Progenitor cell of endocrine pancreas (in vitro differentiated cells): ENCODE measurements around the gene TPD52L1. TPM values are rescaled to one million over a fixed set of nuclear protein-coding genes. Genes with fewer than 3 reads are reported as not detected.

Source experiments
- DNase-seq: peaks from one replicate; pipeline ENCODE4 v3.0.0; 2021; ENCODE audit warnings: low spot score; ENCODE audit not compliant: unreplicated experiment
- H3K27ac Mint-ChIP-seq: 2 replicates; pipeline ENCODE4 v1.8.0; 2021; ENCODE audit warnings: mild to moderate bottlenecking, moderate library complexity, mixed read lengths
- H3K27me3 Mint-ChIP-seq: 2 replicates; pipeline ENCODE4 v1.8.0; 2021; ENCODE audit warnings: mixed read lengths
- H3K36me3 Mint-ChIP-seq: 2 replicates; pipeline ENCODE4 v1.8.0; 2022; ENCODE audit warnings: mixed read lengths; ENCODE audit not compliant: insufficient read depth
- H3K4me1 Mint-ChIP-seq: 2 replicates; pipeline ENCODE4 v1.8.0; 2021; ENCODE audit warnings: low read depth, mixed read lengths
- H3K4me3 Mint-ChIP-seq: 2 replicates; pipeline ENCODE4 v1.8.0; 2021; ENCODE audit warnings: low read depth, mild to moderate bottlenecking, moderate library complexity, mixed read lengths
- H3K9me3 Mint-ChIP-seq: 2 replicates; pipeline ENCODE4 v1.8.0; 2021; ENCODE audit warnings: low read depth, mixed read lengths
- total RNA-seq: library from RNA; stranded (reverse); gene quantifications from 2 replicates; pipeline ENCODE4 v1.2.1, GENCODE V29; 2021
- TF ChIP-seq, protein P1 (sequence below): fragments of 200-600 bp; sonication (generic); IDR thresholded peaks from one replicate; pipeline ENCODE4 v1.5.0; 2021; ENCODE audit warnings: antibody characterized with exemption, mild to moderate bottlenecking; ENCODE audit not compliant: unreplicated experiment

TPD52L1 gene
- total RNA-seq, 1 donor from 2014 or later: 33.8 TPM

DNA sequence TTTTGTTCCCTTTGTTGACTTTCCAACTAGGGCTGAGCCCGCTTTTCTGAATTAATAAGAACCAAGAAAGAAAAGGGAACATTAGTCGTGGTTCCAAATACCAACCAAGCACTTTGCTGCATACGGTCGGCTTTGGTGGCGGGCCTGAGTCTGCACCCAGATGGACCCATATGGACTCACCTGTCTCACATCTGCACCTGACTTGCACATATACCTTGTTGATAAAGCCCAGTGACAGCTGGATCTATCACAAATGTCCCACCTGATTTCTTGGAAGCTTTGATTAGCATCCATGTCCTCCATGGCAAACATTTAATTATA, 39.0 kb downstream of the TPD52L1 start:
- H3K4me1 Mint-ChIP-seq: peaks cover 13% of the 10 kb centered on the region
- no peak overlapping the region for H3K27ac Mint-ChIP-seq
- no peaks in the 10 kb centered on the region for H3K36me3 Mint-ChIP-seq
- TF ChIP-seq, protein P1, sequence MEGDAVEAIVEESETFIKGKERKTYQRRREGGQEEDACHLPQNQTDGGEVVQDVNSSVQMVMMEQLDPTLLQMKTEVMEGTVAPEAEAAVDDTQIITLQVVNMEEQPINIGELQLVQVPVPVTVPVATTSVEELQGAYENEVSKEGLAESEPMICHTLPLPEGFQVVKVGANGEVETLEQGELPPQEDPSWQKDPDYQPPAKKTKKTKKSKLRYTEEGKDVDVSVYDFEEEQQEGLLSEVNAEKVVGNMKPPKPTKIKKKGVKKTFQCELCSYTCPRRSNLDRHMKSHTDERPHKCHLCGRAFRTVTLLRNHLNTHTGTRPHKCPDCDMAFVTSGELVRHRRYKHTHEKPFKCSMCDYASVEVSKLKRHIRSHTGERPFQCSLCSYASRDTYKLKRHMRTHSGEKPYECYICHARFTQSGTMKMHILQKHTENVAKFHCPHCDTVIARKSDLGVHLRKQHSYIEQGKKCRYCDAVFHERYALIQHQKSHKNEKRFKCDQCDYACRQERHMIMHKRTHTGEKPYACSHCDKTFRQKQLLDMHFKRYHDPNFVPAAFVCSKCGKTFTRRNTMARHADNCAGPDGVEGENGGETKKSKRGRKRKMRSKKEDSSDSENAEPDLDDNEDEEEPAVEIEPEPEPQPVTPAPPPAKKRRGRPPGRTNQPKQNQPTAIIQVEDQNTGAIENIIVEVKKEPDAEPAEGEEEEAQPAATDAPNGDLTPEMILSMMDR: peak; percentile 2
- no peak overlapping the region for H3K4me3 Mint-ChIP-seq
- no peak for DNase-seq
- no peaks in the 10 kb centered on the region for H3K27me3 Mint-ChIP-seq
- H3K9me3 Mint-ChIP-seq: peaks cover 2% of the 10 kb centered on the region

DNA sequence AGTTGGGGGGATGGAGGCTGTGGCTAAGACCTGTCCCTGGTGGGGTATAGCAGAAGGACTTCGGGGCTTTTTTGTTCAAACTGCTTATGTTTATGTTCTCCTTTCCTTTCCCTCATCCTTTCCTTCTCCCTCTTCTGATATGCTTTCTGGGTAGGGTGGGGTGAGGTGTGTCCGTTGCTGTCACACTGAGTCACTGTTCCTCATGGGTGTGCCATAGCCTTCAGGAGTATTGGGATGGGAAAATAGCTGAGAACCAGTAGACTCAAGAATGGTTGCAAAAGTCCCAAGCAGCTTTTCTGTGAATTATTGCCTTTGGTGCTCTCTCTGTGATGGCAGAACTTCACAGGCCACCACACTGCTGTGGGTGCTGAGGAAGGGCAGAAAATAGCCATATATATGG, 39.6 kb downstream of the TPD52L1 start:
- TF ChIP-seq, protein P1: no peak
- no peak overlapping the region for H3K4me3 Mint-ChIP-seq
- no peak for DNase-seq
- peaks cover 2% of the 10 kb centered on the region for H3K9me3 Mint-ChIP-seq
- H3K4me1 Mint-ChIP-seq: peaks cover 17% of the 10 kb centered on the region
- no peak overlapping the region for H3K27ac Mint-ChIP-seq
- no peaks in the 10 kb centered on the region for H3K36me3 Mint-ChIP-seq
- no peaks in the 10 kb centered on the region for H3K27me3 Mint-ChIP-seq

DNA sequence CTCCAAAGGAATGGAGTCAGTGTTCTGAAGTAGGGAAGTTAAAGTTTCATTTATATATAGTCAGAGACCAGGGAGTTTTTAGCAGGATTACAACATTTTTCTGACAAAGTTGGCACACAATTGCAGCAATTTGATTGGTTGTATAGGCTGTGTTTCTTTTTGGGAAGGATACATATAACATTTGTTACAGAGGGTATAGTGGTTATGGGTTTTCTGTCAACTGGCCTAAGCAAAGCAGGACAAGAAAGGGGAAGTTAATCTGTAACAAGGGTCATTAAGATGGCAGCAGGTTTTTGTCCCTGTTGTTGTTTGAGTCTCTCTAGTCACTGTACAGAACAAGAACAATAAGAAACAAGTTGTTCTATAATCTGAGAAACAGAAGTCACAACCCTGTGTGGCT, 41.4 kb downstream of the TPD52L1 start:
- no peak overlapping the region for H3K27ac Mint-ChIP-seq
- H3K4me3 Mint-ChIP-seq: no peak overlapping the region
- H3K36me3 Mint-ChIP-seq: no peaks in the 10 kb centered on the region
- no peaks in the 10 kb centered on the region for H3K27me3 Mint-ChIP-seq
- no peak for DNase-seq
- H3K9me3 Mint-ChIP-seq: peaks cover 2% of the 10 kb centered on the region
- TF ChIP-seq, protein P1: no peak
- peaks cover 17% of the 10 kb centered on the region for H3K4me1 Mint-ChIP-seq

DNA sequence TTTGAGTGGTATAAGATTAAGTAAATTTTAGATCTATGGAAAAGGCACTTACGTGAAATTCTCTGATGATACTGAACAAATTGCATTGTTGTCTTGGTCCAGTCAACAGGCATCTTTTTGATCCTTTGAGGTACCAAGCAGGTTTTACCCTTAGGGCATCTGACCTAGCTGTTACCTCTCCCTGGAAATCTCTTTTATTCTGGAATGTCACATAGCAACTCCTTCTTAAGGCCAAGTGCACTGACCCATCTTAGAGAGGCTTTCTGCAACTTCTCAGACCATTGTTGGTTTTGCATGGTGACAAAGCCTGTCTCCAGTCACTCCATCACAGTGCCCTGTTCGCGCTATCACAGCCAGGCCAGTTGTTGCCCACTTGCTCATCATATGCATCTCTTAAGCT, 42.0 kb downstream of the TPD52L1 start:
- DNase-seq: no peak
- H3K36me3 Mint-ChIP-seq: no peaks in the 10 kb centered on the region
- TF ChIP-seq, protein P1: no peak
- H3K4me3 Mint-ChIP-seq: no peak overlapping the region
- no peaks in the 10 kb centered on the region for H3K27me3 Mint-ChIP-seq
- peak overlapping the region; percentile 8 for H3K27ac Mint-ChIP-seq
- peaks cover 17% of the 10 kb centered on the region for H3K4me1 Mint-ChIP-seq
- H3K9me3 Mint-ChIP-seq: peaks cover 2% of the 10 kb centered on the region

DNA sequence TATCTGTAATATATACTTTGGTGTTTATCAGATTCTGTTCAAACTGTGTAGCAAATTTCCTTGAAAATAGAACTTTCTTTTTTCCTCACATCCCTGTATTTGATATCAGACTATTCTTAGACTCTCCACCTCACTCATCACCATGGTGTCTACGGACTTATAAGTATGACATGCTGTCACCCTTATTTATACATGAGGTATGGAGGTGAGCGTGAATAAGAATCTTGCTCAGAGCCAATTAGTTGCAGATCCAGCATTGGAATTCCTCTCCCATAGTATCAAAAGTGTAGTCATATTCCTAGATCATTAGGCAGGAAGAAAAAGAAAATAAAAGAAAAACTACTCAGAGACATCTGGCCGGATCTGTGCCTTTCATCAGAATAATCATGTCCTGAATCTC, 43.0 kb downstream of the TPD52L1 start:
- H3K27me3 Mint-ChIP-seq: no peaks in the 10 kb centered on the region
- H3K27ac Mint-ChIP-seq: no peak overlapping the region
- H3K4me1 Mint-ChIP-seq: peaks cover 18% of the 10 kb centered on the region
- peaks cover 2% of the 10 kb centered on the region for H3K9me3 Mint-ChIP-seq
- TF ChIP-seq, protein P1: no peak
- H3K4me3 Mint-ChIP-seq: no peak overlapping the region
- no peak for DNase-seq
- no peaks in the 10 kb centered on the region for H3K36me3 Mint-ChIP-seq
